Vagina (tissue), 2 donors: ENCODE data around the gene CAMK2N1.

ENCODE experiments used
- CTCF ChIP-seq, 3 experiments: fragments of 450-650 bp in 2 of 3; fragments of 200-600 bp in 1 of 3; sonication (generic) in 1 of 3; IDR thresholded peaks; one replicate each; pipeline ENCODE4 v1.5.1; 2017 to 2019; ENCODE audit warnings: antibody characterized with exemption in 3 of 3, mild to moderate bottlenecking in 2 of 3, moderate library complexity in 2 of 3
- POLR2A ChIP-seq, 2 donors: fragments of 450-650 bp; IDR thresholded peaks; one replicate each; pipeline ENCODE4 v1.6.1; 2017; ENCODE audit warnings: antibody characterized with exemption in 2 of 2, mild to moderate bottlenecking in 2 of 2, moderate library complexity in 2 of 2
- POLR2AphosphoS5 ChIP-seq, 2 donors: sonication (generic); formaldehyde crosslinking; IDR thresholded peaks; one replicate each; pipeline ENCODE4 v1.9.0; 2017; ENCODE audit warnings: antibody characterized with exemption in 2 of 2, mild to moderate bottlenecking in 2 of 2, low read depth in 1 of 2; ENCODE audit not compliant: insufficient read depth in 1 of 2

DNA sequence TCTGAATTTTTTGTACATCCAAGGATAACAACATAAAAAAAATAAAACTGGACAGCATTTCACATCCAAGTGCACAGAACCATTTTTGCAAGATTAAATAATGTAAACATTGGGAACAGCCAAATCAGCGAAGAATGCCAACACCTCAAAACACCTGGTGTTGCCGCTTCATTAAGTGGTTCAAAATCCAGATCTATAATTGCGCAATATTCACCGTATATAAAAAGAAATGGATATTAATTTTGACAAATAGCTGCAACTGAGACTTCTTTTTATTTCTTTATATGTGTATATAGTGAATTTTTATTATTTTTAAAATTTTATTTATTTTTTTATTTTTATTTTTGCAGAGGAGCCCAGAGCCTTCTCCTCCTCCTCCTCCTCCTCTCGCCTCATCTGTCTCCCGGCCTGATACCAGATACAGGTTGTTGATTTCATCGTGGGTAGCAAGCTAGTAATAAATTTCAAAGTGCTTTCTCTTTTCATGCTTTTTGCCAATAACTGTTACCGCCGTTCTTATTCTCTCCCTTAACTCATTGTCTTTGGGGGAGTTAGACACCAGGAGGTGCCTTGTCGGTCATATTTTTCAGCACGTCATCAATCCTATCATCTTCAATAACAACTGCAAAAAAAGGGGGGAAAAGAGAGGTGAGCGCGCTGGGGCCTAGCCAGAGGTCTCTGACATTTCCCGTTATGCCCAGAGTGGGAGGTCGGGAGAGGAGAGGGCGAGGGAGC, 2.7 kb downstream of the CAMK2N1 start:
- TF ChIP-seq CTCF (IDR thresholded peaks at IDR 0.05) (no peak), POLR2AphosphoS5 (IDR thresholded peaks at IDR 0.05; ENCODE audit: insufficient read depth in 1 of 2, low read depth in 1 of 2) (no peak), POLR2A (IDR thresholded peaks at IDR 0.05) (no peak)
